Natural killer cell treated with Interleukin-12 subunit alpha and Interleukin-12 subunit beta and Interleukin-15 and Interleukin-18, amount 100 ng/mL, for 72 hours (primary cell): ENCODE results near the gene SDHAF2. TPM values are rescaled to one million over a fixed set of nuclear protein-coding genes. Genes with fewer than 3 reads are reported as not detected.

Source experiments
- ATAC-seq, 2 donors: fragments of 150-1000 bp; cut with Tn5 transposase in 1 of 2; sonication (Bioruptor Pico), chemical (Tn5 transposase) in 1 of 2; 2 replicates each; pipeline ENCODE4 v1.10.0; 2021
- DNase-seq: peaks from one replicate; pipeline ENCODE4 v3.0.0; 2022; ENCODE audit warnings: low spot score
- H3K27ac Mint-ChIP-seq, 2 donors: 1 replicate in 1 of 2; 2 replicates in 1 of 2; pipeline ENCODE4 v1.8.0; 2022; ENCODE audit warnings: mixed read lengths in 2 of 2, mild to moderate bottlenecking in 1 of 2, moderate library complexity in 1 of 2
- H3K27me3 Mint-ChIP-seq, 2 donors: 1 replicate in 1 of 2; 2 replicates in 1 of 2; pipeline ENCODE4 v1.8.0; 2022; ENCODE audit warnings: mixed read lengths in 2 of 2
- H3K36me3 Mint-ChIP-seq: one replicate; pipeline ENCODE4 v1.8.0; 2022; ENCODE audit warnings: mixed read lengths
- H3K4me1 Mint-ChIP-seq, 2 donors: 1 replicate in 1 of 2; 2 replicates in 1 of 2; pipeline ENCODE4 v1.8.0; 2022; ENCODE audit warnings: low read depth in 2 of 2, mixed read lengths in 2 of 2, mild to moderate bottlenecking in 1 of 2
- H3K4me3 Mint-ChIP-seq: one replicate; pipeline ENCODE4 v1.8.0; 2022; ENCODE audit warnings: mixed read lengths
- H3K9me3 Mint-ChIP-seq: 2 replicates; pipeline ENCODE4 v1.8.0; 2022; ENCODE audit warnings: mixed read lengths
- total RNA-seq, 2 donors: library from RNA; stranded (reverse); gene quantifications; one replicate each; pipeline ENCODE4 v1.2.3, GENCODE V29; 2022

The SDHAF2 gene
- total RNA-seq, 2 donors from 2014 or later, result 63.3 to 69.0 TPM

DNA sequence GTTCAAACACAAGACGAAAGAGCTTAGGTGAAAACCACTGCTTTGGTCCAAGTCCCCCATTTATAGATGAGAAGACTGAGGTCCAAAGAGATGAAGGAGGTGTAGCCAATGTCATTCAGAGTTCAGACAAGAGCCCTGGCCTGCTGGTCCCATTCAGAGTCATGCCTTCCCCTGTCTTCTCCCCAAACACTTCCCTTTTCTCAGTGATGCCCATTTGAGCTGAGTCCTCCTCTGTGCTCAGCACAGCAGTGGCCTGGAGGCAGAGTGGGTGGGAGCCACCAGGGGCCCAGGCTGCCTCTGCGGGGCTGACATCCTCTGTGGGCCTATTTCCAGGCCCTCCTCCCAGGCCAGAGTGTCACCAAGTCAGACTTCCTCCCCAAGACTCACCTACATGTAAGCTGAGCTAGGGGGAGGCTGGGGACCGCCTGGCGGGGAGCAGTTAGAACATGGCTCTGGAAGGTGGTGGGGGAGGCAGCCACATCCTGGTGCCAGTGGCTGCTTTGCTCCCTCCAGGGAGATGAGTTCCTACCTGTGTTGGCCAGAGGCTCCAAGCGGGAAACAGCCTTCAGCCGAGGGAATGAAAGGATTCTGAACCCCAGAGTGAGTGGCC is 56.2 kb downstream of the SDHAF2 start:
- Mint-ChIP-seq H3K4me1 (peaks cover 0 to 5% of the 10 kb centered on the region in 2 donors), H3K27me3 (peaks cover 0 to 3% of the 10 kb centered on the region in 2 donors), H3K9me3 (no peaks in the 10 kb centered on the region), H3K27ac (no peak overlapping the region), H3K36me3 (no peaks in the 10 kb centered on the region), H3K4me3 (no peak overlapping the region)
- DNase-seq, result no peak
- ATAC-seq, result no peak

DNA sequence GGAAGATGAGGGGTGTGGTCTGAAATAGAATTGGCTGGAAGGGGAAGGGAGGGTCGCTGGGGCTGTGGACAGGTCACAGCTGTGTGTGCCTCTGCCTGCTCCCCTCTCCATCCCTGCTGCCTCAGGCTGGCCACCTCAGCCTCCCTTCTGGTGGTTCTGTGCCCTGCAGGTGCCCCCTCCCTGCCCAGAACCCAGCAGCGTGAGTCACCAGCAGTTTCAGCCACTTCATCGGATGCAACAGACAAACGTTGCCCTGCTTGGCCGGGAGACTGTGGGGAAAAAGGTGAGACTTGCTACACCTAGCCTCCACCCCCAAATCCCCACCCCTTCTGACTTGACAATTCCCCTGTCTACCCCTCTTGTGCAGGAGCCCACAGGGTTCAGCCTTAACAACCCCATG is 56.9 kb downstream of the SDHAF2 start:
- Mint-ChIP-seq H3K9me3 (no peaks in the 10 kb centered on the region), H3K27me3 (no peaks in the 10 kb centered on the region), H3K27ac (no peak overlapping the region), H3K36me3 (no peaks in the 10 kb centered on the region), H3K4me3 (no peak overlapping the region), H3K4me1 (peaks cover 0 to 5% of the 10 kb centered on the region in 2 donors)
- ATAC-seq (no peak), DNase-seq (no peak)

DNA sequence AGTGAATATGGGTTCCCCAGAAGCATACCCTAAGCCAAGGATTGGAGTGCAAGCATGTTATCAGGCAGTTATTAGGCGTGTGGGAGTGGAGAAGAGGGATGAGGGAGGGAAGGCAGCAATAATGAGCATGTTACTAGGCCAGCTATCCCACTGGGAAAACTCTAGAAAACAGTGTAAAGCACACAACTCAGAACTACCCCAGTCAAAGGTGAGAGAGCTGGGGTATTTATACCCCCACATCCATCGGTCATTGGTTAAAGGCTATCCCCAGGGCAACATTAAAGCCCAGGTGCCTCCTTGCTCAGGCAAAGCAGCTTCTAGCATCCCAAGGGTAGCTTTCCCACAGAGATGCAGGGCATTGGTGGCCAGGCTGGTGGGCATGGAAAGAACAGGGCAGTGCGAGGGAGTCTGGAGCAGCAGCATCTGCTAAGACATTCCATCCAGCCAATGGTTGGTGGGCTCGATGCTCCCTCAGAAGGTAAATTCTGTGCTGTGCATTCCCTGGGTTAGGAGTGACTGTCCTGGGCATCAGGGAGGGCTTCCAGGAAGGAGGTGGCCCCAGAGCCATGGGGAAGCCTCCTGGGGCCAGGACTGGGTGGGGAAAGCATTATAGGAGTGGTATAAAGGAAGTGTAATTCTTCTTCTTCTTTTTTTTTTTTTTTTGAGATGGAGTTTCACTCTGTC is 57.6 kb downstream of the SDHAF2 start:
- Mint-ChIP-seq H3K4me3 (no peak overlapping the region), H3K27me3 (no peaks in the 10 kb centered on the region), H3K27ac (no peak overlapping the region), H3K4me1 (peaks cover 0 to 5% of the 10 kb centered on the region in 2 donors), H3K36me3 (no peaks in the 10 kb centered on the region), H3K9me3 (no peaks in the 10 kb centered on the region)
- DNase-seq (no peak), ATAC-seq (no peak)

DNA sequence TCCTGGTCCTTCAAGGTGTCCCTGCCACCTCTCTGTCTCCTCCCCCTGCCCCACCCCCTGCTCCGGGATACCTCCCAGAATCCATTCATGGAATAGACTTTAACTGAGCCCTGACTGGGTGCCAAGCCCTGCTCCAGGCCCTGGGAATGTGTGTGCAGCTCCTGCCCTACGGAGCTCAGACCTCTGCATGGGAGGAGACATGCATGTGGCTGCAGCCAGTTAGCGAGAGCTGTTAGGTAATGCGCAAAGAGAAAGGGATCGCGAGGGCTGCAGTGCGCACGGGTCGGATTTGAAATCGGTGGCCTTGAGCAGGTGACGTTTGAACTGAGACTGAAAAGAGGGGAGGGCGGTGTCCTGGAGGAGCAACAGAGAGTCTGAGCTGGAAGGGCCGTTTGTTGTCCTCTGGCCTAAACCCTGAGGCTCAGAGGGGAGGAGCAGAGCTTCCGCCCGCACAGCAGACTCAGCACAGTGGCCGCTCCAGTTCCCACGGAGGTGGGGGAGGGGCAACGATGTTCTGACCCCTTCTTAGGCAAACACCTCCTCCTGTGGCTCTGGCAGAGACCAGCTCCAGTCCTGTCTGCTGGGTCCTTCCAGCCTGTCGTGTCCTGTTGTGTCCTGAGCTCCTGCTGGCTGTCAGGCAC is 58.8 kb downstream of the SDHAF2 start:
- DNase-seq (no peak), ATAC-seq (no peak)
- Mint-ChIP-seq H3K36me3 (no peaks in the 10 kb centered on the region), H3K4me1 (no peaks in the 10 kb centered on the region), H3K27me3 (no peaks in the 10 kb centered on the region), H3K4me3 (no peak overlapping the region), H3K9me3 (no peaks in the 10 kb centered on the region), H3K27ac (no peak overlapping the region)

DNA sequence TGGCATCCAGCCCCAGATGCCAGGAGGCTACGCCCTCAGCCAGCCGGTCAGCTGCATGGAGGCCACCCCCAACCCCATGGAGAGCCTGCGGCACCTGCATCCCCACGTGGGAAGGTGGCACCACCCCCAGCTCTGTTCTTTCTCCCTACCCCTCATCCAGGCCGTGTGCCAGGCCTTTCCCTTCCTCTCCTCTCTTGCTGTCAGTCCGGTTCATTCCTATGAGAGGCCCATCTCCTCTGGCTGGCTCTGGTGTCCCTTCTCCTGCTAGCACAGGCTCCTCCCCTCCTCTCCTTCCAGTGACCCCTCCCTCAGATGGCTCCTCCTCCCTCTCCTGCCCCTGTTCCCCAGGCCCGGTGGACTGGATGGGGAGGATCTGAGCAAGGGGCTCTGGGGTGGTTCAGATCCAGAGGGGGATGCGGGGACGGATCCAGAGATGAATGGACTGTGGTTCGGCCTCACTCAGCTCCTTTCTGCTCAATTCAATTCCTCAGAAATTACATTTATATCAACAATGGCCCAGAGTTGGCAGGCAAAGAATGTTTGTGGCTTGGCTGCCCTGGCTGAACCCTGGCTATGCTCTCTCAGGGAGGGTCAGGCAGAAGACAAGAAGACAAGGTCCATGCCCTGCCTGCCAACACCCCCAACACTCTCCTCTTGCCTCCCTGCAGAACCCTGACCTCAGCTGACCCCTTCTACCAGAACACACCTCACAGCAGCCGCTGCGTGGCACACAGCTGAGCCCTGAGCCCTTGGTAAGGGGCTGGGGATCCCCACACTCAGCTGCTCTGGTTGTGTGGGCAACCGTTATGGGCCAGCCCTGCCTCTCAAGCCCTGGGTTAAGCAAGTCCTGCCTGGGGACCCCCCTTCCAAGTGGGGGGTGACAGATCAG is 60.2 kb downstream of the SDHAF2 start:
- no peak for ATAC-seq
- Mint-ChIP-seq H3K9me3 (no peaks in the 10 kb centered on the region), H3K4me3 (no peak overlapping the region), H3K36me3 (no peaks in the 10 kb centered on the region), H3K4me1 (no peaks in the 10 kb centered on the region), H3K27ac (no peak overlapping the region), H3K27me3 (no peaks in the 10 kb centered on the region)
- no peak for DNase-seq

DNA sequence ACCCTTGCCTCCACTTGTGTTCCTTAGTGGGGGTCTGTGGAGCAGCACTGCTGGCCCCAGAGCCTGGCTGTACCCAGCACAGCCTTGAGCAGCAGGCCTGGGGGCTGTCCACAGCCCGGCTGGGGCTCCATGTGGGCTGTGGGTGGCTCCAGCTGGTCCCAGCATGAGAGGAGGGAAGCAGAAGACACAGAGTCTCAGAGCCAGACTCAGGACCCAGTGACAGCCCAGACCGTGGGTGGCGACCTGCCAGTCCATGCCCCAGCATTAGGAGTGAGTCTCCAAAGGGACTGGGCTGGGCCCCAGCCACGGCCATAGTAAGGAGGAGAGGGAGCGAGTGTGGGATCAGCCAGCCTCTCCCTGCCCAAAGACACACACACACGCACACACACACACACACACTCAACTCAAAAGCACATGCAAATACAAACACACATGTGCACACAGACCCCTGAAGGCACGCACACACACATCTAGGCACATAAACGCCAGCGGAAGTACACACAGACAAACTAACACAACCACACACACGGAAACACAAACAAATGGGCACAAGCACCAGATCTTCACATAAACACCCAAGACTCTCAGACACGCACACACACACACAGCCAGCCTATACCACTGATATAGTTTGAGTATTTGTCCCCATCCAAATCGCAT is 61.9 kb downstream of the SDHAF2 start:
- Mint-ChIP-seq H3K27me3 (no peaks in the 10 kb centered on the region), H3K4me1 (no peaks in the 10 kb centered on the region), H3K9me3 (no peaks in the 10 kb centered on the region), H3K4me3 (no peak overlapping the region), H3K27ac (no peak overlapping the region), H3K36me3 (no peaks in the 10 kb centered on the region)
- DNase-seq (no peak), ATAC-seq (no peak)

DNA sequence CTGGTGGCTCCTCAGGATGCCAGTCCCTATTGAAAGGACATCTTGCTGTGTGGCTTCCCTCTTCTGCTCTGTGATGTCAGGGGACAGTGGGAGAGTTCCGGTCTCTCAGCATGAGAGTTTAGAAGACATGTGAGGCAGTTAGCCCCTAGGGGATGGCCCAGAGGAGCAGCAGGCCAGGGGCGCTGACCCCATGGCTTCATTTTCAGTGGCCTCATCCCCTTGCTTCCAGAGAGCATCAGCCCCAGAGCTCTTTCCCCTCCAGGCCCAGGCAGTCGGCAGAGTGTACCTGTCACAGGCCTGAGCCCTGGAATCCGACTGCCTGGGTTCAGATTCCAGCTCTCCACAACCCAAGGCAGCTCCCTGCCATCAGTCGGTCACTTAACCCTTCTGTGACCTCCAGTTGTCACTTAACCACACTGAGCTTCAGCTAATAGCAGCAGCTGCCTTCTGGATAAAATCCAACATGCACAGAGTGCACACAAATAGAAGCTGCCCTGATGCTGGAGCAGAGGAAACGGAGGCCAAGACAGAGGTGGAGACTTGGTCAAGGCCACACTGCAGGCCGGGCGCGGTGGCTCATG is 64.5 kb downstream of the SDHAF2 start:
- Mint-ChIP-seq H3K4me1 (no peaks in the 10 kb centered on the region), H3K27ac (no peak overlapping the region), H3K9me3 (no peaks in the 10 kb centered on the region), H3K27me3 (no peaks in the 10 kb centered on the region), H3K36me3 (no peaks in the 10 kb centered on the region), H3K4me3 (no peak overlapping the region)
- ATAC-seq (no peak), DNase-seq (no peak)

DNA sequence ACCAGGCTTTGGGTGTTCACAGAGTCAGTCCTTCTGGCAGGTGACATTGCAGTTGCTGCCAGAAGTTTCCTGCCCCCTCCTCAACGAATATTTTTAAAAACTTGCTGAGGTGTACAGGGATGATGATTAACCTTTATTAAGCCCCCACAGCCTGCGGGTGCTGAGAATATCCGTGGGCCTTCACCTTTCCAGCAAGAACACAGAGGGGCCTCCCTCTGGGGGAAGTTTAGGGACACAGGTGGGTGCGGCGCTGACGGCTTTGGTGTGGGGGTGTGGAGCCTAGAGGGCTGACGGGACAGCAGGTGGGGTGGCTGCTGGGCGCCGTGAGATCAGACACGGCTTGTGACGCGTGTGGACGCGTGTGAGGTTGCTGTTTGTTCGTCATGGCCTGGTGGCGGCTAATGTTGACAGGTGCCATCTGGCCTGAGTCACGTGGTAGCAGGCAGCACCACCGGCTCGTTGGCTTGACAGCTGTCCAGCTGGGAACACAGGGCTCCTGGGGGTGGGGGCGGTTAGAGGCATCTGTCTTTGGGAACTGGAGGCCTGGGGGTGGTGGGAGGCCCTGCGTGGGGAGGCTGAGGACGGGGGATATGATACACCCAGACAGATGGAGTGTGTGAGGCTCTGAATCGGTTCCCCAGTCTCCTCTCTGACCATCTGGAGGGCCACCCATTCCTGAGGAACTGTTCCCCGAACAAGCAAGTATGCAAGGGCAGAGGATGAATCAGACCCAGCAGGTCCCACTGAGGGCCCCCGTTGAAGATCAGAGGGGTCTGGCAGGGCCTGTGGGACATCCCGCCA is 66.1 kb downstream of the SDHAF2 start:
- no peak overlapping the region for H3K4me3 Mint-ChIP-seq
- ATAC-seq (no peak), DNase-seq (no peak)
- H3K27ac Mint-ChIP-seq, result no peak overlapping the region
- H3K27me3 Mint-ChIP-seq, result no peaks in the 10 kb centered on the region
- no peaks in the 10 kb centered on the region for H3K4me1 Mint-ChIP-seq
- no peaks in the 10 kb centered on the region for H3K9me3 Mint-ChIP-seq
- no peaks in the 10 kb centered on the region for H3K36me3 Mint-ChIP-seq

Other genes starting within 250 kb of the SDHAF2 start
- gene PGA3, start 226.6 kb upstream of the SDHAF2 start, total RNA-seq, result not detected
- gene PGA4, start 207.8 kb upstream of the SDHAF2 start, total RNA-seq, result not detected
- gene PGA5, start 188.9 kb upstream of the SDHAF2 start, total RNA-seq, result not detected
- 1 to 10 TPM; 2.1 to 3.3 TPM for gene VWCE, start 134.8 kb upstream of the SDHAF2 start, total RNA-seq
- 100 to 1,000 TPM; 241 to 276 TPM for gene DDB1, start 97.0 kb upstream of the SDHAF2 start, total RNA-seq
- gene TKFC, start 96.9 kb upstream of the SDHAF2 start, total RNA-seq, result 10 to 100 TPM; 18.9 to 38.9 TPM
- 100 to 1,000 TPM in 1 of 2 donors, 10 to 100 TPM in 1; 33.0 to 112 TPM for gene CYB561A3, start 68.2 kb upstream of the SDHAF2 start, total RNA-seq
- gene TMEM138, start 67.8 kb upstream of the SDHAF2 start, total RNA-seq, result 100 to 1,000 TPM in 1 of 2 donors, 10 to 100 TPM in 1; 56.1 to 107 TPM
- gene TMEM216, start 37.5 kb upstream of the SDHAF2 start, total RNA-seq, result 10 to 100 TPM; 17.7 to 18.2 TPM
- 100 to 1,000 TPM; 101 to 132 TPM for gene CPSF7, start 149 bp upstream of the SDHAF2 start, total RNA-seq
- gene LRRC10B, start 78.6 kb downstream of the SDHAF2 start, total RNA-seq, result not detected
- gene SYT7, start 151.0 kb downstream of the SDHAF2 start, total RNA-seq, result not detected